Prostate gland (tissue), 2 donors: ENCODE data around the gene MAP2K1.

Experiments used
- POLR2A ChIP-seq: fragments of 450-650 bp; IDR thresholded peaks from one replicate; pipeline ENCODE4 v1.6.1; 2016; ENCODE audit warnings: antibody characterized with exemption, mild to moderate bottlenecking
- TF ChIP-seq, protein P1 (sequence below), 4 experiments: fragments of 200-600 bp in 2 of 4; fragments of 450-650 bp in 2 of 4; sonication (generic) in 2 of 4; IDR thresholded peaks; 1 replicate in 3 of 4; 2 replicates in 1 of 4; pipeline ENCODE4 v1.5.1; 2016 to 2019; ENCODE audit warnings: antibody characterized with exemption in 4 of 4, mild to moderate bottlenecking in 2 of 4, moderate library complexity in 2 of 4

DNA sequence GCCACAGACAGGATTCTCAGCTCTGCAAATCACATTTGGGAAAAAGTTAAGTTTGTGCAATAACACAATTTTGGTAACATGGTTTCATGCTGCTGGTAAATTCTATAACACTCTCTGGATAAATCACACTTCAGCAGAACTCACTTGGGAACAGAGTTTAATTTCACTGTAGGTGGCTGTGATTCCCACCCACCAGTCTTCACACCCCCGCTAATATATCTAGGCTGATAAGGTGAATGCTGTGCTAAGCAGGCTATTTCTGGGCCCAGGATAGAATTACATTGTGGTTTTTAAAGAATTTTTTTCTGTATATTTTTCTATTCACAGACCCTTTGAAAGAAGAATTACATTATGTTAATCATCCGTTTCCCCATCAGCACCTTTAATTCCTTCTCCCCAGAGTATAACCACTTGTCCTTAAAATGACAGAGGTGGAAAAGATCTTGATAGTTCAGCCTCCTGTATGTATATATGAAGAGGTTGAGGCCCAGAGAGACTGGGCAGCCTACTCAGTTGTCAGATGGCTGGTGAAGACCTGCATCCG is 22.9 kb downstream of the MAP2K1 start:
- TF ChIP-seq, protein P1, sequence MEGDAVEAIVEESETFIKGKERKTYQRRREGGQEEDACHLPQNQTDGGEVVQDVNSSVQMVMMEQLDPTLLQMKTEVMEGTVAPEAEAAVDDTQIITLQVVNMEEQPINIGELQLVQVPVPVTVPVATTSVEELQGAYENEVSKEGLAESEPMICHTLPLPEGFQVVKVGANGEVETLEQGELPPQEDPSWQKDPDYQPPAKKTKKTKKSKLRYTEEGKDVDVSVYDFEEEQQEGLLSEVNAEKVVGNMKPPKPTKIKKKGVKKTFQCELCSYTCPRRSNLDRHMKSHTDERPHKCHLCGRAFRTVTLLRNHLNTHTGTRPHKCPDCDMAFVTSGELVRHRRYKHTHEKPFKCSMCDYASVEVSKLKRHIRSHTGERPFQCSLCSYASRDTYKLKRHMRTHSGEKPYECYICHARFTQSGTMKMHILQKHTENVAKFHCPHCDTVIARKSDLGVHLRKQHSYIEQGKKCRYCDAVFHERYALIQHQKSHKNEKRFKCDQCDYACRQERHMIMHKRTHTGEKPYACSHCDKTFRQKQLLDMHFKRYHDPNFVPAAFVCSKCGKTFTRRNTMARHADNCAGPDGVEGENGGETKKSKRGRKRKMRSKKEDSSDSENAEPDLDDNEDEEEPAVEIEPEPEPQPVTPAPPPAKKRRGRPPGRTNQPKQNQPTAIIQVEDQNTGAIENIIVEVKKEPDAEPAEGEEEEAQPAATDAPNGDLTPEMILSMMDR (IDR thresholded peaks at IDR 0.05): no peak
- TF ChIP-seq POLR2A: no peak
